ENCODE data around the gene ADGRG3. TPM values are rescaled to one million over a fixed set of nuclear protein-coding genes. Genes with fewer than 3 reads are reported as not detected.

The ADGRG3 gene
- total RNA-seq, 1 donor from 2014 or later = not detected

DNA sequence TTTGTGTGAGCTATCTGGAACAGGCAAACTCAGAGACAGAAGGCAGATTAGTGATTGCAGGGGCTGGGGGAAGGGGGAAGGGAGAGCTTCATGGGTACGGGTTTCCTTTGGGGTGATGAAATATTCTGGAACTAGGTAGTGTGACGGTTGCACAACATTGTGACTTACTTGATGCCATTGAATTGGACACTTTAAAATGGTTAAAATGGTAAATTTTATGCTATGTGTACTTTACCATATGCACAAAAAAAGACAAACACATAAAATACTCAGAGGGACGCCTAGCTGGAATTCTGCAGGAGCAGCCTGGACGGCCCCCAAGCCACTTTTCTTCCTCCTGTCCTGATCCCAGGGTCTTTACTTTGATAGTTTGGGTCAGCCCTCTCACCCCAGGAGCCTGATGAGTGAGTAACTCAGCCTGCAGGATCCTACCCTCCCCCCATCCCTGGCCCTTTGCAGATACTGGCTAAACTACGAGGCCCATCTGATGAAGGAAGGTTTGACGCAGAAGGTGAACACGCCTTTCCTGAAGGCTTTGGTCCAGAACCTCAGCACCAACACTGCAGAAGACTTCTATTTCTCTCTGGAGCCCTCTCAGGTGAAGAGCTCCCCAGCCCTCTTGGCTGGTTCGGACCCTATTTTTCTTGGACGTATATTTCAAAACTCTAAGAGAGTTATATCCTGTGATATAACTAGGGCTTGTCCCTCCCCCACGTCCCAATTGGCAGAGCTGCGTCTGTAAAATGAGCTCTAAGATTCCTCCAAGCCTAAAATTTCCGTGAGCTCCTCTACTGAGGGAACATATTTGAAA is 7.8 kb downstream of the ADGRG3 start:
- H3K4me3 Mint-ChIP-seq = no peak overlapping the region
- DNase-seq (ENCODE audit: low read depth, low spot score) = no peak
- H3K9me3 Mint-ChIP-seq = no peaks in the 10 kb centered on the region
- no peaks in the 10 kb centered on the region for H3K27me3 Mint-ChIP-seq (ENCODE audit: low read depth)
- H3K4me1 Mint-ChIP-seq = peaks cover 28% of the 10 kb centered on the region
- H3K27ac Mint-ChIP-seq (ENCODE audit: unreplicated experiment) = no peak overlapping the region
- H3K36me3 Mint-ChIP-seq (ENCODE audit: low read depth) = no peaks in the 10 kb centered on the region
- TF ChIP-seq, protein P1, sequence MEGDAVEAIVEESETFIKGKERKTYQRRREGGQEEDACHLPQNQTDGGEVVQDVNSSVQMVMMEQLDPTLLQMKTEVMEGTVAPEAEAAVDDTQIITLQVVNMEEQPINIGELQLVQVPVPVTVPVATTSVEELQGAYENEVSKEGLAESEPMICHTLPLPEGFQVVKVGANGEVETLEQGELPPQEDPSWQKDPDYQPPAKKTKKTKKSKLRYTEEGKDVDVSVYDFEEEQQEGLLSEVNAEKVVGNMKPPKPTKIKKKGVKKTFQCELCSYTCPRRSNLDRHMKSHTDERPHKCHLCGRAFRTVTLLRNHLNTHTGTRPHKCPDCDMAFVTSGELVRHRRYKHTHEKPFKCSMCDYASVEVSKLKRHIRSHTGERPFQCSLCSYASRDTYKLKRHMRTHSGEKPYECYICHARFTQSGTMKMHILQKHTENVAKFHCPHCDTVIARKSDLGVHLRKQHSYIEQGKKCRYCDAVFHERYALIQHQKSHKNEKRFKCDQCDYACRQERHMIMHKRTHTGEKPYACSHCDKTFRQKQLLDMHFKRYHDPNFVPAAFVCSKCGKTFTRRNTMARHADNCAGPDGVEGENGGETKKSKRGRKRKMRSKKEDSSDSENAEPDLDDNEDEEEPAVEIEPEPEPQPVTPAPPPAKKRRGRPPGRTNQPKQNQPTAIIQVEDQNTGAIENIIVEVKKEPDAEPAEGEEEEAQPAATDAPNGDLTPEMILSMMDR (conservative IDR thresholded peaks at IDR 0.05) = no peak

DNA sequence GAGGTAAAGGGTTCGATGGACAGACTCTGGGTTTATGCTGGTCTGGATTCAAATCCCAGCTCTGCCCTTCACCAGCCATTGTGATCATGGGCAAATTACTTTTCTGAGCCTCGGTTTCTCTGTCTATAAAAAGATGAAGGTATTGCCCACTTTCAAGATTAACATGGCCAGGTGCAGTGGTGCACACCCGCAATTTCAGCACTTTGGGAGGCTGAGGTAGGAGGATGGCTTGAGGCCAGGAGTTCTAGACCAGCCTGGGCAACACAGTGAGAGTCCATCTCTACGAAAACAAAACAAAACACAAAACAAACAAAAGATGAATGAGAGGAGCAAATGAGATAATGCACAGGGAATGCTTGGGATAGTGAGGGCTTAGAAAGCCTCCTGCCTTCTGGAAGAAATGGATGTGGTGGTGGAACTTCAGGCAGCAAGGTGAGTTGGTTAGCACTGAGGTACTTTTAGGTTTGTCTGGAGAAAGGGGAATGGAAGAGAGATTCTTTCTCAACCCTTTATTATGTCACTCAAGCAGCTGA is 8.5 kb downstream of the ADGRG3 start:
- no peak for DNase-seq (ENCODE audit: low read depth, low spot score)
- Mint-ChIP-seq H3K9me3 (no peaks in the 10 kb centered on the region), H3K27me3 (ENCODE audit: low read depth) (no peaks in the 10 kb centered on the region), H3K4me3 (no peak overlapping the region), H3K27ac (ENCODE audit: unreplicated experiment) (peak overlapping the region; percentile 87), H3K4me1 (peaks cover 22% of the 10 kb centered on the region), H3K36me3 (ENCODE audit: low read depth) (no peaks in the 10 kb centered on the region)
- TF ChIP-seq, protein P1 (conservative IDR thresholded peaks at IDR 0.05) = no peak

DNA sequence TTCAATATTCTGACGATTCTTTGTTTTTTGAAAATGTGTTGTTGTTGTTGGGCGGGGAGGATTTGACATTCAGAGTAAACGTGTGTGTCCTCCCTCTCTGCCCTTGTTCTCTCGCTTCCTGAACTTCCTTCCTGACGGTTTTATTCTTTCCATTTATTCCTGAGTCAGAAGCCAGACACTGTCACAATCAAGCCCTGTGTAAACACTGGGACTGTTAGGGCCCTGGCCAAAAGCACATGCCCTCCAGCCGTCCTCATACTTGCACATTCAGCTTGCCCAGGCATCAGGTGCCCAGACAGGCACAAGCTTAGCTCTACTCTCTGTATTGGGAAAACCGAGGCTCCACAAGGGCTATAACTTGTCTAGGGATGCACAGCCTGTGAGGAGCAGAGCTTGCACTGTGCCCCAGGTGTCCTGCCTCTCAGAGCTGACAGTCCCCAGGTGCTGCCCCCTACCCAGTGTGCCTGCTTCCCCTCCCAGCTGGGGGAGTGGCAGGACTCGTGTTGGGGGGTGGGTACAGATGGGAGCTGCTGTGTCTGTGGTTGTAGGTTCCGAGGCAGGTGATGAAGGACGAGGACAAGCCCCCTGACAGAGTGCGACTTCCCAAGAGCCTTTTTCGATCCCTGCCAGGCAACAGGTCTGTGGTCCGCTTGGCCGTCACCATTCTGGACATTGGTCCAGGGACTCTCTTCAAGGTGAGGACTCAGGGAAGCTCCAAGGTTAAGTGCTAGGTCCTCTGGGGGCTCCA is 9.7 kb downstream of the ADGRG3 start:
- Mint-ChIP-seq H3K27ac (ENCODE audit: unreplicated experiment) (peak overlapping the region; percentile 73), H3K36me3 (ENCODE audit: low read depth) (no peaks in the 10 kb centered on the region), H3K9me3 (no peaks in the 10 kb centered on the region), H3K4me3 (no peak overlapping the region), H3K4me1 (peaks cover 19% of the 10 kb centered on the region), H3K27me3 (ENCODE audit: low read depth) (no peaks in the 10 kb centered on the region)
- TF ChIP-seq, protein P1 (conservative IDR thresholded peaks at IDR 0.05) = no peak
- no peak for DNase-seq (ENCODE audit: low read depth, low spot score)

DNA sequence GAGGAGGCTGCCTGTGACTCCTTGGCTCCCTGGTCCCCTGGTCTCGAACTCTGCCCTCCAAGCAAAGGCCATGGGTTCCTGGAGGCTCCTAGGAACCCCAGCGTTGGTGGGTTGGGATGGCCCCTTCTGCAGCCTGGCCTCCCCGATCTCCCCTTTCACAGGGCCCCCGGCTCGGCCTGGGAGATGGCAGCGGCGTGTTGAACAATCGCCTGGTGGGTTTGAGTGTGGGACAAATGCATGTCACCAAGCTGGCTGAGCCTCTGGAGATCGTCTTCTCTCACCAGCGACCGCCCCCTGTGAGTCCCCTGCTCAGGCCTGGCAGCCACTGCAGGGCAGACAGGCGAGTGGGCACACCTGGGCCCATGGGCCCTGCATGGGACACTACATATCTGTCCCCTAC is 10.9 kb downstream of the ADGRG3 start:
- Mint-ChIP-seq H3K9me3 (no peaks in the 10 kb centered on the region), H3K4me3 (no peak overlapping the region), H3K27ac (ENCODE audit: unreplicated experiment) (peak overlapping the region; percentile 71), H3K4me1 (peaks cover 25% of the 10 kb centered on the region), H3K27me3 (ENCODE audit: low read depth) (no peaks in the 10 kb centered on the region), H3K36me3 (ENCODE audit: low read depth) (no peaks in the 10 kb centered on the region)
- TF ChIP-seq, protein P1 (conservative IDR thresholded peaks at IDR 0.05) = no peak
- no peak for DNase-seq (ENCODE audit: low read depth, low spot score)

DNA sequence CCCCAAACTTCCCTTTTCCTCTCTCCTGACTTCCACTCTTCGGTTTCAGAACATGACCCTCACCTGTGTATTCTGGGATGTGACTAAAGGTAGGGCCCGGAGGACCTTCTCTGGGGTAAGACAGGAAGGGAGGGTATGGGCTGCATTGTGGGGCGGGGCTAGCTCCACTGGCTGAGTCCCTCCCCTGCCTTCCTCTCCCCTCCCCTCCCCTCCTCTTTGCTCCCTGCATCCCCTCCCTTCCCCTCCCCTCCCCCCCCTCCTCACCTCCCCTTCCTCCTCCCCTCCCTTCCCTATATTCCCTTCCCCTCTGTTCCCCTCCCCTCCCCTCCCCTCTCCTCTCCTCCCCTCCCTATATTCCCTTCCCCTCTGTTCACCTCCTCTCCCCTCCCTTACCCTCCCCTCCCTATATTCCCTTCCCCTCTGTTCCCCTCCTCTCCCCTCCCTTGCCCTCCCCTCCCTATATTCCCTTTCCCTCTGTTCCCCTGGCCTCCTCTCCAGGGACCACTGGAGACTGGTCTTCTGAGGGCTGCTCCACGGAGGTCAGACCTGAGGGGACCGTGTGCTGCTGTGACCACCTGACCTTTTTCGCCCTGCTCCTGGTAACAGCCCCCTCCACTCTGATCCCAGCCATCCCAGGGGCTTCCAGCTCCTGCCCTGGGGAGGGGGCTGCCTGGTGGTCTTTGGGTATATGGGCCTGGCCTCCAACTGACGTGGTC is 11.8 kb downstream of the ADGRG3 start:
- no peak overlapping the region for H3K27ac Mint-ChIP-seq (ENCODE audit: unreplicated experiment)
- DNase-seq (ENCODE audit: low read depth, low spot score) = no peak
- TF ChIP-seq, protein P1 (conservative IDR thresholded peaks at IDR 0.05) = no peak
- H3K36me3 Mint-ChIP-seq (ENCODE audit: low read depth) = no peaks in the 10 kb centered on the region
- H3K9me3 Mint-ChIP-seq = no peaks in the 10 kb centered on the region
- H3K4me1 Mint-ChIP-seq = peaks cover 25% of the 10 kb centered on the region
- H3K27me3 Mint-ChIP-seq (ENCODE audit: low read depth) = no peaks in the 10 kb centered on the region
- no peak overlapping the region for H3K4me3 Mint-ChIP-seq
